K562 (cell line): ENCODE results near the gene DNAJC18. TPM values are rescaled to one million over a fixed set of nuclear protein-coding genes. Genes with fewer than 3 reads are reported as not detected.
"Not testable (repeated sequence)": the region's sequence is repeated elsewhere in the genome, so short reads cannot be mapped to it uniquely, and the experiment has no call there.

Source experiments
- ATAC-seq: fragments of 200-7000 bp; cut with Tn5 transposase; 3 replicates; pipeline ENCODE4 v1.9.1; 2020; ENCODE audit warnings: moderate library complexity
- BruUV-seq: library from RNA; stranded (reverse); fragments of 400-500 nt; replicated peaks from 2 replicates; lab custom pipeline; 2021; lab: Mats Ljungman, UMichigan
- CTCF ChIA-PET: fragments of 300-600 bp; formaldehyde crosslinking; extraction: SDS; loops from one replicate; lab custom pipeline; 2021; ENCODE audit warnings: low intra/inter-chr PET ratio; lab: Yijun Ruan, JAX
- POLR2A ChIA-PET: fragments of 300-600, 350-650 bp; sonication (Branson Sonifier 250); formaldehyde crosslinking; extraction: SDS; loops from one replicate; lab custom pipeline; 2021; ENCODE audit warnings: antibody characterized with exemption, inconsistent platforms; lab: Yijun Ruan, JAX
- DNase-seq, 4 experiments: peaks; one replicate each; pipeline versions ENCODE4 v3.0.0 to v3.0.0-alpha.2; 2011 to 2018; ENCODE audit warnings: low spot score in 3 of 4, mixed read lengths in 3 of 4; ENCODE audit errors: extremely low read depth in 1 of 4
- FAIRE-seq: peaks from 2 replicates; lab custom pipeline; 2011; peaks lifted over from hg19 to GRCh38; lab: Jason Lieb, UNC
- H2AFZ ChIP-seq: 2 replicates; pipeline ENCODE4 v1.6.0; 2011; ENCODE audit warnings: low read depth, low read length, control low read depth, inconsistent platforms
- H3K27ac ChIP-seq: fragments of 200-600 bp; 3 replicates; pipeline ENCODE4 v1.8.0; 2011; ENCODE audit warnings: low read depth, mild to moderate bottlenecking, control low read depth, inconsistent platforms, low read length, moderate library complexity, mixed read lengths; ENCODE audit errors: extremely low read depth
- H3K27me3 ChIP-seq, 2 experiments: fragments of 300-600 bp in 1 of 2; 2 replicates in 1 of 2; 3 replicates in 1 of 2; pipeline versions ENCODE4 v1.6.0 to v1.8.0; 2011; ENCODE audit warnings: inconsistent platforms in 2 of 2, low read length in 2 of 2, mild to moderate bottlenecking in 1 of 2, mixed read lengths in 1 of 2, moderate library complexity in 1 of 2; ENCODE audit not compliant: control insufficient read depth in 2 of 2, insufficient read depth in 2 of 2
- H3K36me3 ChIP-seq: fragments of 300-600 bp; 3 replicates; pipeline ENCODE4 v1.8.0; 2011; ENCODE audit warnings: mild to moderate bottlenecking, low read length, inconsistent platforms; ENCODE audit not compliant: control insufficient read depth, insufficient read depth
- H3K4me1 ChIP-seq, 2 experiments: fragments of 200-600 bp in 1 of 2; replicated peaks in 1 of 2; 2 replicates in 1 of 2; 3 replicates in 1 of 2; pipeline versions ENCODE4 v1.5.1 to v1.8.0; 2011; ENCODE audit warnings: inconsistent platforms in 2 of 2, low read length in 2 of 2, mild to moderate bottlenecking in 1 of 2, mixed read lengths in 1 of 2, moderate library complexity in 1 of 2; ENCODE audit not compliant: control insufficient read depth in 2 of 2, insufficient read depth in 2 of 2
- H3K4me2 ChIP-seq: 2 replicates; pipeline ENCODE4 v1.6.1; 2011; ENCODE audit warnings: low read length, control low read depth, inconsistent platforms, mixed read lengths; ENCODE audit not compliant: insufficient read depth
- H3K4me3 ChIP-seq: fragments of 200-600 bp; sonication (generic), shearing (Covaris generic); 2 replicates; pipeline ENCODE4 v1.5.1; 2016; ENCODE audit warnings: control low read depth, inconsistent platforms
- H3K79me2 ChIP-seq: fragments of 200-600 bp; 3 replicates; pipeline ENCODE4 v1.8.0; 2011; ENCODE audit warnings: low read length, inconsistent platforms; ENCODE audit not compliant: control insufficient read depth, insufficient read depth
- H3K9ac ChIP-seq, 2 experiments: 2 replicates each; pipeline versions ENCODE4 v1.6.0 to v1.6.1; 2011; ENCODE audit warnings: low read depth in 2 of 2, low read length in 2 of 2, control low read depth in 1 of 2, inconsistent platforms in 1 of 2, mild to moderate bottlenecking in 1 of 2, mixed read lengths in 1 of 2; ENCODE audit not compliant: insufficient read depth in 1 of 2
- H3K9me1 ChIP-seq: one replicate; pipeline ENCODE4 v1.6.0; 2011; ENCODE audit warnings: inconsistent platforms, mild to moderate bottlenecking, low read length, moderate library complexity; ENCODE audit not compliant: control insufficient read depth, insufficient read depth
- H3K9me3 ChIP-seq: replicated peaks from 2 replicates; pipeline ENCODE4 v1.5.1; 2011; ENCODE audit warnings: low read depth, low read length, inconsistent platforms; ENCODE audit not compliant: control insufficient read depth, insufficient read depth
- H4K20me1 ChIP-seq: replicated peaks from 2 replicates; pipeline ENCODE4 v1.6.1; 2011; ENCODE audit warnings: low read length, inconsistent platforms, mixed read lengths; ENCODE audit not compliant: control insufficient read depth, insufficient read depth
- ELF2 ChIP-seq: fragments of 250-450 bp; sonication (Bioruptor Pico); IDR thresholded peaks from 2 replicates; pipeline ENCODE4 v1.5.0; 2021; ENCODE audit warnings: mild to moderate bottlenecking
- FOXK1 ChIP-seq: sonication (generic); formaldehyde crosslinking; IDR thresholded peaks from 2 replicates; pipeline ENCODE4 v1.8.0; 2022; ENCODE audit warnings: missing genetic modification reagents, mild to moderate bottlenecking, borderline replicate concordance
- HLTF ChIP-seq: fragments of 450-650 bp; IDR thresholded peaks from 2 replicates; pipeline ENCODE4 v1.6.1; 2016
- OTX1 ChIP-seq: fragments of 450-650 bp; formaldehyde crosslinking; IDR thresholded peaks from 2 replicates; pipeline ENCODE4 v1.4.0; 2022; ENCODE audit warnings: mild to moderate bottlenecking
- TRIM24 ChIP-seq, 2 experiments: fragments of 450-650 bp; IDR thresholded peaks; 2 replicates each; pipeline ENCODE4 v1.6.1; 2016
- ZKSCAN8 ChIP-seq: fragments of 200-800 bp; sonication (Bioruptor generic); IDR thresholded peaks from 2 replicates; pipeline ENCODE4 v1.6.1; 2016; ENCODE audit warnings: missing genetic modification characterization, missing compliant biosample characterization
- ZNF584 ChIP-seq: fragments of 200-800 bp; sonication (Bioruptor generic); IDR thresholded peaks from 2 replicates; pipeline ENCODE4 v1.6.1; 2016; ENCODE audit warnings: low read depth, mild to moderate bottlenecking, missing genetic modification characterization, missing compliant biosample characterization
- ZNF639 ChIP-seq, 2 experiments: fragments of 200-800 bp in 1 of 2; sonication (Bioruptor generic) in 1 of 2; sonication (generic) in 1 of 2; formaldehyde crosslinking in 1 of 2; IDR thresholded peaks in 1 of 2; conservative IDR thresholded peaks in 1 of 2; 2 replicates each; pipeline versions ENCODE4 v1.5.0 to v1.6.1; 2016 to 2020; ENCODE audit warnings: missing compliant biosample characterization in 1 of 2, missing genetic modification characterization in 1 of 2, missing genetic modification reagents in 1 of 2
- ZNF740 ChIP-seq, 3 experiments: fragments of 200-800 bp in 1 of 3; sonication (Bioruptor generic) in 1 of 3; sonication (generic) in 1 of 3; formaldehyde crosslinking in 1 of 3; IDR thresholded peaks; 2 replicates each; pipeline versions ENCODE4 v1.6.1 to v1.8.0; 2016 to 2022; ENCODE audit warnings: mild to moderate bottlenecking in 2 of 3, missing compliant biosample characterization in 2 of 3, missing genetic modification characterization in 2 of 3, missing genetic modification reagents in 1 of 3
- WGBS: fragments of 100-300 bp; shearing (Covaris generic); methylation state at CpG from one replicate; pipeline ENCODE4 v1.1.6; 2016; ENCODE audit warnings: low coverage, mixed read lengths; ENCODE audit not compliant: insufficient coverage; ENCODE audit errors: missing lambda C conversion rate; 5-methylcytosine and 5-hydroxymethylcytosine counted together
- in situ Hi-C: fragments of 300-500 bp; cut with MboI; formaldehyde crosslinking; loops from 4 replicates; pipeline ENCODE4 v1.15.0; 2018; ENCODE audit warnings: inconsistent platforms, mixed read lengths
- intact Hi-C: fragments of 100-400 bp; cut with micrococcal nuclease; formaldehyde crosslinking; loops from 2 replicates; pipeline ENCODE4 v1.14.2; 2022
- polyA plus RNA-seq, 8 experiments: library from polyadenylated mRNA; depleted of rRNA in 4 of 8; stranded (reverse) in 5 of 8; unstranded in 3 of 8; fragments of >200 nt; fragmentation: Nextera tagmentation in 2 of 8; fragmentation: Illumina TruSeq in 1 of 8; extraction: Ambion mirVana in 2 of 8; extraction: Trizol in 1 of 8; gene quantifications; 2 replicates each; pipeline versions ENCODE4 v1.2.1 to v1.2.3, GENCODE V29; 2011 to 2014; ENCODE audit warnings: inconsistent platforms in 1 of 8, missing spikeins in 1 of 8
- total RNA-seq, 7 experiments: library from RNA; depleted of rRNA in 6 of 7; stranded (reverse); fragments of >200 nt in 6 of 7; fragmentation: Illumina TruSeq in 2 of 7; extraction: Trizol in 2 of 7; gene quantifications; 2 replicates each; pipeline versions ENCODE4 v1.2.1 to v1.2.3, GENCODE V29; 2011 to 2021; ENCODE audit warnings: low replicate concordance in 1 of 7

DNAJC18 gene
- total and polyA plus RNA-seq, 9 of the 15 experiments (the other 6 are each of a cell fraction or from before 2014, with no cell fraction given), result 1.5 to 13.3 (median 7.5) TPM

- TF ChIP-seq ZNF639 (CRISPR knock-in tag; conservative IDR thresholded peaks at IDR 0.05 in 1 of 2, IDR thresholded peaks at IDR 0.05 in 1 of 2) (0 out of 4 replicates have a peak, but pooled peaks of 1 of the 2 experiments have one; percentile 2), ZNF740 (tag; IDR thresholded peaks at IDR 0.05) (0 out of 4 replicates have a peak, but pooled peaks of 1 of the 2 experiments have one; percentile 30), OTX1 (CRISPR knock-in tag) (0 out of 2 replicates have a peak, but pooled peaks have one; percentile 41), ZKSCAN8 (CRISPR knock-in tag) (0 out of 2 replicates have a peak, but pooled peaks have one; percentile 7), ZNF584 (CRISPR knock-in tag) (peak; percentile 4; the same call in 1 of the 2 replicates), ELF2 (CRISPR knock-in tag) (0 out of 2 replicates have a peak, but pooled peaks have one; percentile 25), TRIM24 (IDR thresholded peaks at IDR 0.05) (0 out of 4 replicates have a peak, but pooled peaks of 1 of the 2 experiments have one; percentile 7), HLTF (0 out of 2 replicates have a peak, but pooled peaks have one; percentile 27), FOXK1 (0 out of 2 replicates have a peak, but pooled peaks have one; percentile 0)
- H3K9me1 ChIP-seq; ATAC-seq; in situ Hi-C loops; BruUV-seq; DNase-seq; H4K20me1 ChIP-seq; H3K9me3 ChIP-seq; H3K4me3 ChIP-seq; H3K27me3 ChIP-seq; CTCF ChIA-PET; FAIRE-seq; TF ChIP-seq ZNF740 (CRISPR knock-in tag; IDR thresholded peaks at IDR 0.05): not testable (repeated sequence)
- Histone ChIP-seq H3K9ac (peak overlapping the region in 1 of 2 experiments; percentile 80; a peak in 2 of 4 replicates), H2AFZ (peak overlapping the region; percentile 99), H3K4me2 (peak overlapping the region; percentile 91), H3K36me3 (peaks cover 20% of the 10 kb centered on the region; the same call in 2 of the 3 replicates), H3K27ac (peak overlapping the region; percentile 98), H3K79me2 (peaks cover 41% of the 10 kb centered on the region), H3K4me1 (peaks cover 47 to 48% of the 10 kb centered on the region in 2 experiments)
- POLR2A ChIA-PET, result interaction anchor here (0.6 to 2.4 kb wide), 6 partner anchors 10 to 45 kb away, joined by 3 to 23 read pairs (median 6); partner anchors contain the start of gene SMIM33
- 31% methylated on average over 6 of the region's 6 CpGs for WGBS
- intact Hi-C loops, result loop anchor here (1.0 to 2.0 kb wide), 3 partner anchors 20 to 80 kb away; no protein-coding TSS in a partner anchor
These were observed 43.5 kb upstream of the DNAJC18 start for GRCh38 chr5:139482890-139483208.
